ENCODE data around the gene MED9. TPM values are rescaled to one million over a fixed set of nuclear protein-coding genes. Genes with fewer than 3 reads are reported as not detected.
A peak's percentile ranks its signal among the peaks of the same experiment; 100 is the strongest.

Gene MED9
- total and polyA plus RNA-seq, 9 donors, result 11.5 to 15.7 (median 13.8) TPM

DNA sequence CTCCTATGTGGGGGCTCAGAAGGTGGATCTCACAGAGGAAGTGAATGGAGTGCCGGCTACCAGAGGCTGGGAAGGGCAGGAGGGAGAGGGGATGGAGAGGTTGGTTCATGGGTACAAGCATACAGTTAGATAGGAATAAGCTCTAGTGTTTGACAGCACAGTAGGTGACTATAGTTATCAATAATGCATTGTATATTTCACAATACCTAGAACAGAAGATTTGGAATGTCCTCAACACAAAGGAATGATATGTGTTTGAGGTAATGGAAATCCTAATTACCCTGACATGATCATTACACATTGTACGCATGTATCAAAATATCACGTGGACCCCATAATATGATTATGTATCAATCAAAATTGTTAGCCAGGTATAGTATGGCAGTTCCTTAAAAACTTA lies 38.9 kb upstream of the MED9 start:
- H3K27me3 ChIP-seq, result no peaks in the 10 kb centered on the region
- intact Hi-C loops (cut with DNase I), result no loop called here
- no peaks in the 10 kb centered on the region for H3K4me1 ChIP-seq (ENCODE audit: insufficient read depth)
- TF ChIP-seq POLR2A (IDR thresholded peaks at IDR 0.05) (no peak), EP300 (IDR thresholded peaks at IDR 0.05) (no peak)
- TF ChIP-seq, protein P1, sequence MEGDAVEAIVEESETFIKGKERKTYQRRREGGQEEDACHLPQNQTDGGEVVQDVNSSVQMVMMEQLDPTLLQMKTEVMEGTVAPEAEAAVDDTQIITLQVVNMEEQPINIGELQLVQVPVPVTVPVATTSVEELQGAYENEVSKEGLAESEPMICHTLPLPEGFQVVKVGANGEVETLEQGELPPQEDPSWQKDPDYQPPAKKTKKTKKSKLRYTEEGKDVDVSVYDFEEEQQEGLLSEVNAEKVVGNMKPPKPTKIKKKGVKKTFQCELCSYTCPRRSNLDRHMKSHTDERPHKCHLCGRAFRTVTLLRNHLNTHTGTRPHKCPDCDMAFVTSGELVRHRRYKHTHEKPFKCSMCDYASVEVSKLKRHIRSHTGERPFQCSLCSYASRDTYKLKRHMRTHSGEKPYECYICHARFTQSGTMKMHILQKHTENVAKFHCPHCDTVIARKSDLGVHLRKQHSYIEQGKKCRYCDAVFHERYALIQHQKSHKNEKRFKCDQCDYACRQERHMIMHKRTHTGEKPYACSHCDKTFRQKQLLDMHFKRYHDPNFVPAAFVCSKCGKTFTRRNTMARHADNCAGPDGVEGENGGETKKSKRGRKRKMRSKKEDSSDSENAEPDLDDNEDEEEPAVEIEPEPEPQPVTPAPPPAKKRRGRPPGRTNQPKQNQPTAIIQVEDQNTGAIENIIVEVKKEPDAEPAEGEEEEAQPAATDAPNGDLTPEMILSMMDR (IDR thresholded peaks at IDR 0.05), result no peak
- no peak overlapping the region for H3K4me3 ChIP-seq
- no peaks in the 10 kb centered on the region for H3K36me3 ChIP-seq
- H3K9me3 ChIP-seq, result no peaks in the 10 kb centered on the region
- DNase-seq, result no peak
- 82 to 87% (median 86%) methylated on average over 3 of the region's 3 CpGs for WGBS, 3 donors
- no peak overlapping the region for H3K27ac ChIP-seq

- WGBS, 3 donors, result 60 to 66% (median 63%) methylated on average over 11 of the region's 11 CpGs
- Histone ChIP-seq H3K36me3 (no peaks in the 10 kb centered on the region), H3K4me1 (ENCODE audit: insufficient read depth) (no peaks in the 10 kb centered on the region), H3K27ac (no peak overlapping the region), H3K9me3 (no peaks in the 10 kb centered on the region), H3K27me3 (no peaks in the 10 kb centered on the region), H3K4me3 (no peak overlapping the region)
- intact Hi-C loops (cut with DNase I), result no loop called here
- peak in 2 of 5 donors; percentile 32 to 49 for DNase-seq
- no peak for TF ChIP-seq EP300 (IDR thresholded peaks at IDR 0.05)
- TF ChIP-seq, protein P1 (IDR thresholded peaks at IDR 0.05), result peak in 1 of 3 donors; percentile 7
Measured at GRCh38 chr17:17440010-17440843, 36.6 kb upstream of the MED9 start.

- no peaks in the 10 kb centered on the region for H3K27me3 ChIP-seq
- H3K9me3 ChIP-seq, result no peaks in the 10 kb centered on the region
- TF ChIP-seq POLR2A (IDR thresholded peaks at IDR 0.05) (no peak), EP300 (IDR thresholded peaks at IDR 0.05) (no peak)
- TF ChIP-seq, protein P1 (IDR thresholded peaks at IDR 0.05), result no peak
- intact Hi-C loops (cut with DNase I), result no loop called here
- no peaks in the 10 kb centered on the region for H3K36me3 ChIP-seq
- H3K4me1 ChIP-seq (ENCODE audit: insufficient read depth), result no peaks in the 10 kb centered on the region
- no peak overlapping the region for H3K27ac ChIP-seq
- WGBS, 3 donors, result 91 to 95% (median 94%) methylated on average over 11 of the region's 11 CpGs
- no peak for DNase-seq
- no peak overlapping the region for H3K4me3 ChIP-seq
Measured at GRCh38 chr17:17440938-17441675, 35.7 kb upstream of the MED9 start.

DNA sequence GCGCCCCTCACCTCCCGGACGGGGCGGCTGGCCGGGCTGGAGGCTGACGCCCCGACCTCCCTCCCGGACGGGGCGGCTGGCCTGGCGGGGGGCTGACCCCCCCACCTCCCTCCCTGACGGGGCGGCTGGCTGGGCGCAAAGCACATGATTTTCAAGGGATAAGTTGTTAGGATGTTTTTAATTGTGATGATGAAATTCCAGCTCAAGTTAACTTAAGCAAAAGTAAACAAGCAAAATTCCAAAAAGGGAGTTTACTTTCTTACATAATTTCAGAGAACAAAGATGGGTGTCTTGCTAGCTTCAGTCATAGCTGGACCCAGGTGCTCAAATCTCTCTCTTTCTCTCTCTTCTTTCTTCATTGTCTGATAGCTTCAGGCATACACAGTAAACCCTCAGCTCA lies 33.6 kb upstream of the MED9 start:
- 39 to 49% (median 49%) methylated on average over 11 to 14 of the region's 14 CpGs for WGBS, 3 donors
- intact Hi-C loops (cut with DNase I), result no loop called here
- no peak overlapping the region for H3K27ac ChIP-seq
- TF ChIP-seq POLR2A (IDR thresholded peaks at IDR 0.05) (no peak), EP300 (IDR thresholded peaks at IDR 0.05) (no peak)
- TF ChIP-seq, protein P1 (IDR thresholded peaks at IDR 0.05), result no peak
- no peaks in the 10 kb centered on the region for H3K9me3 ChIP-seq
- H3K4me3 ChIP-seq, result no peak overlapping the region
- no peaks in the 10 kb centered on the region for H3K27me3 ChIP-seq
- no peak for DNase-seq
- H3K36me3 ChIP-seq, result no peaks in the 10 kb centered on the region
- no peaks in the 10 kb centered on the region for H3K4me1 ChIP-seq (ENCODE audit: insufficient read depth)
